ELF-1 (cell line): ENCODE data around the gene WDR87.
"Not testable (repeated sequence)": the region's sequence is repeated elsewhere in the genome, so short reads cannot be mapped to it uniquely, and the experiment has no call there.

Source experiments
- DNase-seq: peaks from one replicate; pipeline ENCODE4 v3.0.0-alpha.2; 2016; ENCODE audit warnings: low read depth, low spot score

Gene WDR87

DNA sequence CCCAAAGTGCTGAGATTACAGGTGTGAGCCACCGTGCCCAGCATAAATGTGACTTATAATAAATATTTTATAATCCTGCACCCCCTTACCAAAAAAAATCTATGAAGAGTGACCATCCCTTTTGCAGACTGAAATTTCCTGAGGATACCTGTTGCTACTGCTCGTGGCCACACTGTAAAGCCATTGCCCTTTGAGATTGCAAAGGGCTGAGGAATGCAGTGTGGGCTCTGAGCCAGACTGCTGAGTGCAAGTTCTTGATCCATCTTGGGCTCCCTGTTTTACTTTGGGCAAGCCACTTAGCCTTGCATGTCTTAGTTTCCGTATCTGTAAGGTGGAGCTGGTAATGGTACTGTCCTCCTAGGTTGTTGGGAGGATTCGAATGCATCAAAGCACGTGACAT lies 24.0 kb upstream of the WDR87 start:
- DNase-seq: no peak

DNA sequence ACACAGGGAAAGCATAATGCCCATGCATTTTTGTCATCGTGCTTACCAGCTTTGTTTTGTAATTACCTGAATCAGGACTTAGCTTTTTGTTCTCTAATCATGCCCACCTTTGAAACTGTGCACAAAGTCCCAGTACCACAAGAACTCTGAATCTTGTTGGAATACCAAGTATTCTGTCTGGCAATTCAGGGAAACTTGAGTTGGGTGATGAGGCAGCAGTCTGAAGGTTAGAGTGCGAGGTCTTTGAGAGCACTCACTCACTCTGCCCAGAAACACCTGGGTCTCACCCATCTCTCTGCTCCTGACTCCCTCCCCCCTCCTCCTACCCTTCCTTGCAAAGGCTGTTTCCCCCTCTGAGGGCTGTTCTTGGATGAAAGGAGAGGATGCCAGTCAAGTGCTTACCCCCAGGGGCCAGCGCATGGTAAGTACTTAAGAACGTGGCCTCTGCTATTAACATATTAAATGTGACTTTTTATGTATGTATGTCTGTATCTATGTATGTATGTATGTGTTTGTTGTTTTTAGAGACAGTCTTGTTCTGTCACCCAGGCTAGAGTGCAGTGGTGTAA lies 23.0 kb upstream of the WDR87 start:
- DNase-seq: no peak

DNA sequence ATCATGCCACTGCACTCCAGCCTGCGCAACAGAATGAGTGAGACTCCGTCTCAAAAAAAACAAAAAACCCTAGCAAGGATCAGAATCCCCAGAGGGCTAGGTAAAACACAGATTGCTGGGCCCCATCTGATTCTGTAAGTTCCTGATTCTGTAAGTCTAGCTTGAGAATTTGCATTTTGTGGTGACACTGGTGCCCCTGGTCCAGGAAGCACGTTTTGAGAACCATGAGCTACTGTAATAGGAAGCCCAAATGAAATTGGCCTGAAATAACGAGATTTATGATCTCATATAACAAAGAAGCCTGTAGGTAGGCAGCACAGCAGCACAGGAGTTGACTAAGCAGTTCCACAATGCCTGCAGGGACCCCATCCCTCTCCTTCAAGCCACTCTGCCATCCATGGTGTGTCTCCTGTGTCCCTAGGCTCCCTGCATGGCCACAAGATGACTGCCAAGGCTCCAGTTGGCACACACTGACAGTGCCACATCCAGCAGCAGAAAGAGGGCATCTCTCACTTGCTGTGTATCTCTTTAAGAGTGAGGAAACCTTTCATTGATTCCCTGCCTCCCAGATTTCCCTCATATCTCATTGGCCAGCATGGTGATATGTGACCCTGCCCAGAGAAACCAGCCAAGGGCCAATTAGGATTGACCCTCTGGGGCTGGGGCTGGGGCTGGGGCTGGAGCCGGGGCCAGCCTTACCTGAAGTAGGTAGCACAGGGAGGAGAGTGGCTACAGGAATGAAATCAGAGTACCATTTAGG lies 22.3 kb upstream of the WDR87 start:
- no peak for DNase-seq

DNA sequence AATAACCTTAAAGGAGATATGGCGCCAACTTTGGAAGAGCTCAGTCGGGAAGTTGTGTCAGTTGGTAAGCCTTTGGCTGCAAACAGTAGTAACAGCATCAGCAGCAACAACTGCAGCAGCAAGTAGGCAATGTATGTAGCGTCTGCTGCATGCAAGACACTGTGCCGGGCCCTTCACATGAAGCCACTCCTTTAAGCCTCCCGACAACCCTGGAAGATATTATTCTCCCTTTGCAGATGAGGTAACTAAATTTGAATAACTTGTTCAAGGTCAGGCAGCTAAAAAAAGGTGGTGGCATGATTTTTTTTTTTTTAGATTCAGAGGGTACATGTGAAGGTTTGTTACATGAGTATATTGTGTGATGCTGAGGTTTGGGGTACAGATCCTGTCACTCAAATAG lies 20.3 kb upstream of the WDR87 start:
- DNase-seq: no peak

DNA sequence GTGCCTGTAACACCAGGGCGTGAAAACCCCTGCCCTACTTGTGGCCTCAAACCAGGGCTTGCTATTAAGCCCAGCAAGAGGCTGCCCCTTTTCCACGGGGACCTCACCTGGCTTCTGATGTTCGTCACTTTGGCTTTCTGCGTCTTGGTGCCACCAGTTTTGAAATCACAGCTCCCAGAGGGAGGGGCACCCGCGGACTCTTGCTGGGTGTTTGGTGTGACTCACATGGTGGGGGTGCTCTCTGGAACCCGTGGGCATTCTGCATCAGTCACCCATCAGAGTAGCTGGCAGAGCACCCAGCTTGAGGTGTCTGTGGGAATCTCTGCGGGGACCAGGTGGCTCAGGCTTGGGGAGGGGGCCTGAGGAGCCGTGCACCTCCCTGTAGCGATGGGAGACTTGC lies 19.9 kb upstream of the WDR87 start:
- no peak for DNase-seq

DNA sequence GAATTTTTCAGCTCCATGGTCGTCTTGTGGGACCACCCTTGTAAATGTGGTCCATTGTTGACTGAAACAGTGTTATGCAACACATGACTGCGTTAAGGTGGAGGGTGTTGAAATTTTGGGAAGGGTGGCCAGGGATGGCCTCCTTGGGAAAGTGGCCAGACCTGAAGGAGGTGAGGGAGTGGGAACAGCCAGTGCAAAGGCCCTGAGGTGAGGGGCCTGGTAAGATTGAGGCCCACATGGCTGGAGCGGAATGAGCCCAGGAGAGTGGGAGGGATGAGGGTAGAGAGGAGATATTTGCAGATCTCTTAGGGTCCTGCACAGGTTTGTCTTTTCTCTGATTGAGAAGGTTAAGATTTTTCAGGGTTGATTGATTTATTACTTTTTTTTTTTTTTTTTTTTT lies 18.8 kb upstream of the WDR87 start:
- DNase-seq: no peak

DNA sequence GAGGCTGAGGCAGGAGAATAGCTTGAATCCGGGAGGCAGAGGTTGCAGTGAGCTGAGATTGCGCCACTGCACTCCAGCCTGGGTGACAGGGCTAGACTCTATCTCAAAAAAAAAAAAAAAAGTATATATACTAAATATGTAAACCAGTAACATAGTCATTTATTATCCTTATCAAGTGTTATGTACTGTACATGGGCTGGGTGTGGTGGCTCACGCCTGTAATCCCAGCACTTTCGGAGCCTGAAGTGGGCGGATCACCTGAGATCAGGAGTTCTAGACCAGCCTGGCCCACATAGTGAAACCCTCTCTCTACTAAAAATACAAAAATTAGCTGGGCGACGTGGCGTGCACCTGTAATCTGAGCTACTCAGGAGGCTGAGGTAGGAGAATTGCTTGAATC lies 18.2 kb upstream of the WDR87 start:
- DNase-seq: not testable (repeated sequence)

DNA sequence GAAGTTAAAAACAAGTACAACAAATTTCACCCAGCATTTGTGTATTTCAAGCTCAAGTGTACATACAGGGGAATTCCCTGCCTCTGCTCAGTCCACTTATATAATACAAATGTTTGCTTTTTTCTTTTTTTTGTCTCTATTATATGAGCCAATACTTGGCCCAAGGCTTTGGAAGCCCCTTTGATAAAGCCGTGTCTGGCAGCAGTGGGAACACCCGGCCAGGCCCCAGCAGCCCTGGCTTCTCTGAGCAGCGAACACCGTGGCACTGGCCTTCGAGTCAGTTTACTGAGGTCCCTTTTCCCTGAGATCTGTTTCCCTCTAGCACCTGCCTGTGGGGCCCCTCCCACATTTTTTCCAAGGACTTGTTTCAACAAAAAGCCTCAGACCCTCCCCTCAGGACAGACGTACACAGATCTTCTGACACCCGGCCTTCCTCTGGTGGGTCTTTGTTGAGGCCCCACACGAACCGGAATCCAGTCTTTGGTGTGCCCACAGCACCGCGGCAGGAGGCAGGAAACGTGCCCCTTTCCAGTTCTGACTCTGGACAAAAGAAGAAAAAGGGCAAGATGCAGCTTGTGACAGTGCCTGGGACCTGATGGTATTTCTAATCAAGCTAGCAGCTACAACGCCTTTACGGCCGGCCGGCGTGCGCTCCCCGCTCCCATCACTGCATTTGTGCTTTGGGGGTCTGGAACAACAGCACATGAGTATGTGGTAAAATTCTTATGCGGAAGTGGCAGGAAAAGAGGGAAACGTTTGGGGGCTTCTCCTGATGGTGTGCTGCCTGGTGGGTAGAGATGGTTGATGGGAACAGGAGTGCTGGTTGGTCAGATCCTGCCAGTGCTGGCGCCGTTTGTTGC lies 14.4 kb upstream of the WDR87 start:
- DNase-seq: no peak

DNA sequence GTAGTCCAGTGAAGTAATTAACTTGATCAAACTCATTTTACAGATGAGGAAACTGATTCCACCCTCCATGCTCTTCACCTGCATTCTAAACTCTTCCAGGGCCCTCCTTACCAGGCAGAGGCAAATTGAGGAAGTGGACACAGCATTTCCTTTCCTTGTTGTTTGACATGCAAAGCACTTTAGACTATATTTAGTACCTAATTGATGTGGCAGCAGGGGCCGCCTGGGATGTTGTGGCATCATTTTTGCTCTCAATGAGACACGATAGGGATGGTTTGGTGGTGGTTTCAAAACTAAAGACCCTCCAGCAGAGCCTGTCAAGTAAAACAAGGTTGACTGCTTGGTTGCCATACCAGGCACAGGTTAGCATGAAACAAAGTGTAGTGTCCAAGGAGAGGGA lies 8.5 kb upstream of the WDR87 start:
- no peak for DNase-seq

DNA sequence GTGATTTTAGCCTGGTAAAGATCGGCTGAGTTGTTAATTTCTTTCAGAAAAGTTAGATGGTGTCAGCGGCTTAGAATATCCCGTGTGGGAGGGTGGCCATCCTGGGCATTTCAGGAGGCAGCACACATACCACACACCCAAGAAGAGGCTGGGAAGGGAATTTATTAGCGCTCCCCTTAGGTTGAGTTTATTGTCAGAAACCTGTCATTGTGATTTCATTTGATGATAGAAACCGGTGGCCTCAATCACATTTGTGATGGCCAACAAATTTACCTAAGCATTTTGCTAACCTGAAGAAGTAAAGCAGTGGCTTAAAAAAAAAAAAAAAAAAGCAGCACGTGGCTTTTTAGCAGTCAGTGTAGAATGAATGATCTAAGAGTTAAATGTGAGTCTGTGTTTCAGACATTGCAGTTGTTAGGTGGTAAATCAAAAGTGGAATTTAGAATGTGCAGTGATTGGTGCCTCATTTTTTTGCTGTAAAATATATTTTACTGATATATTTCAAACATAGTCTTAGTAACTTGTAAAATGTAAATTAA lies 3.3 kb upstream of the WDR87 start:
- no peak for DNase-seq

DNA sequence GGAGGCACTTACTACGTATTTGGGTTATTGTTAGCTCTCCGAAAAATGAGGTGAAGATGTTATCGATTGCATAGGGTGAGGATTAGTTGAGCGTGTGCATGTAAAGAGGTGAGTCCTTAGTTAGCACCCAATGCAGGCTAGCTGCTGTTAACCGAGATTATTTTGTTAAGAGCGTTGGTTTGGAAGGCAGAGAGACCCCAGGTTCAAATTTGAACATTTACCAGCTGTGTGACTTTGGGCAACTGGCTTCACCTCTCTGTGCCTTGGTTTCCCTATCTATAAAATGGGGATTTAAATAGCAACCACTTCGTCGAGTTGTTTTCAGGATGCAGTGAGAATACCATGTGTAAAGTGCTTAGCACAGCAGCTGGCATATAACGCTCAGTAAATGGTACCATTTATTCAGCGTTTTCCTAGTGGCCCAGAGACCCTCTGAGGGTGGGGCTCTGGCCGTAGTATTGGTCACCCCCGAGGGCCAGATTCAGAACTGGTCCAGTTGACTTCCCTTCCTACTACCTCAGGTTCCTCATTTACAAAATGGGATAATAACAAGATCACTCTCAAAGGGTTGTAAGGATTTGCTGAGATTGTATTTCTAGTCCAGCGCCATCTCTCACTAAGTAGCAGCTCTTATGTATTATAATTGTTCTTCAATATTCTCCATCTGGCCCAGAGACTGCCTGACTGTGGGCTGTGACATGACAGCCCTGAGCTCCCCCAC lies 1.5 kb upstream of the WDR87 start:
- no peak for DNase-seq

DNA sequence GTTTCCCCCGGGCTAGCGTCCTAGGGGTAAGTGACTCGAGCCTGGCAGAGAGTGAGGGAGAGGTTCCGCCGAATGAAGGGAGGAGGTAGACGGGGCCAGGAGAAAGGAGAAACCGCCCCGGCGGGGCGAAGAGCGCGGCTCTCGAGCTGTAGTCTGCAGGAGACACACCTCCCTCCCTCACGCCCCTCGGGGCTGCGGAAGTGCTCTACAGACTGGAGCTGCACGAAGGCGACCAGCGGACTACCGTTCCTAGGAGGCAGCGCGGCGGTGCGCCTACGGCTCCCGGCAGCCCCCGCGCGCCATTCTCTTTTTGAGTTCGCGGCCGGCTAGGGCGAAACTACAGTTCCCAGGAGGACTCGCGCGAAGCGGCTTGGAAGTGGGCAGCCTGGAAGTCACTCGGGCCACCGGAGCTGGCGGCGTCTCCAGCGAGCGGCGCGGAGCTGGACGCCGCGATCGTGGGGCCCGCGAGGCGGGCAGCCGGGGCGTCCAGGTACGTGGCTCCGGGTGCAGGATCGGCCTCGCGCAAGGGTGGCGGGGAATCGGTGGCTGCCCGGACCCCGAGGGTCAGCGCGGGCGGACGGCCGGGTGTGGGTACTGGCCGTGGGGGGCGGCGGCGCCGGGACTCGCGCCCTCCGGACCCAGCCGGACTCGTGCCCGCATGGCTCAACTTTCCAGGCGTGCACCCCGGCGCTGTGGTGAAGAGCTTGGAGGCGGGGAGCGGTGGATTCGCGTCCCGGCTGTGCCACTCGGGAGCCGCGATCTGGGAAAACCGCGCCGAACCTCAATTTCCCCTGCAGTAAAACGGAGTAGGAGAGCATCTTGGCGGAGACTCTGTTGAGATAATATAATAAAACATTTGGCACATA lies 708 bp upstream of the WDR87 start, which contains the start of gene SIPA1L3:
Gene SIPA1L3 (plus strand): TSS at position 340 of the 866 bp plus-strand sequence. CDS start 174,358 bp downstream, outside the sequence.
- peak; percentile 98 for DNase-seq

DNA sequence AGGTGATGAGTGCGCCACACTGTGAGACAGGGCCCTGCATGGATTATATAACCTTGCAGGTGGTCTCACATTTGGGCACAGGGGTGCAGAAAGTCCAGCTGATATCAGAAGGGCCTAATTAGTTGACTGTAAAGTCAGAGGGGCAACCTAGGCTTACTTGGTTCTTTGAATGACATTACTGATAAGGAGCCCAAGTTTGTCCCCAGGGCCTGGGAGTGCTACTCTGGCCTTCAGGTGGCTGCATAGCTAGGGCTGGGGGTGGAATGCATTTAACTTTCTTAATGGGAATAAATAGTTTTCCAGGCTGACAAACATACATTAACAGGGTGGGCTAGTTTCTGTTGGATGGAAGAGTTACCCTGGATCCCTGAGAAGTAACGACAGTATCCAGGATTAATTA lies 3.3 kb downstream of the WDR87 start:
- peak; percentile 63 for DNase-seq

DNA sequence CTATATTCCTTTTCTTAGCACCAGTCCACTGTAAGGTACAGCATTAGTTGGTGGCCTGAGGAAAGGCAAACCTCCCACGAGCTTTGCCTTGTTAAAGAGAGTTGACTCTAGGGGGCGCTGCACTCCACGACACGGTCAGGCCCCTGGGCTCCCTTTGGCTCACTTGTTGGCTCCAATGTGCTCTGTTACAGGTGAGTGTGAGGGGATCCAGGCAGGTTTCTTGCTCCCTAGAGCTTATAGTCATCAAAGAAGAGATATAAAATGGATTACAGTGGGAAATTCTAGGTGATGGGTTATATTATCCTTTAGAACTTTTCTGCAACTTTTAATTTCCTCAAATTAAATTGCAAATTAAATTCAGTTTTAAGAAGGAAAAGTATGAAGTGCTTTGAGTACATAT lies 3.7 kb downstream of the WDR87 start:
- peak; percentile 89 for DNase-seq

DNA sequence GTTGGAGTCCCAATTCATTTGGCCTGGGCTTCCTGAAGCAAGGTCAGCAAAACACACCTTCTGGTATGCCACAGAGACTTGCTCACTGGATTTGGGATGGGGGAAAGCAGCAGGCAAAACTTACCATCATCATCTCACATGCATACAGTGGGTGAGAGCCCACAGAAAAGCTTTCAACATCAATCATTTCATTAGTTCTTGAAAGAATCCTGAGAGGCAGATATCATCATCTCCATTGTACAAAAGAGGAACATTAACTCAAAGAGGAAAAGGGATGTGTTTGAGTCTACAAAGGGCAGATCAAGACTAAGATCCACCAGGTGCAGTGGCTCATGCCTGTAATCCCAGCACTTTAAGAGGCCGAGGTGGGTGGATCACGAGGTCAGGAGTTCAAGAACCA lies 6.4 kb downstream of the WDR87 start:
- no peak for DNase-seq

DNA sequence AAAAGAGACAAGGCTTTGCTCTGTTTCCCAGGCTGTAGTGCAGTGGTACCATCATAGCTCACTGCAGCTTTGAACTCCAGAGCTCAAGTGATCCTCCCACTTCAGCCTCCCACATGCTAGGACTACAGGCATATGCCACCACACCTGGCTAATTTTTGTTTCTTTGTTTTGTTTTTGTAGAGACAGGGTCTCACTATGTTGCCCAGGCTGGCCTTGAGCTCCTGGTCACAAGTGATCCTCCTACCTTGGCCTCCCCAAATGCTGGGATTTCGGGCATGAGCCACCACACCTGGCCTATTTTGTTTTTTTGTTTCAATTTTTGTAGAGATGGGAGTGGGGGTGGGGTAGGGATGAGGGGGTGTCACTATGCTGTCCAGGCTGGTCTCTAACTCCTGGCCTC lies 6.9 kb downstream of the WDR87 start:
- DNase-seq: no peak

DNA sequence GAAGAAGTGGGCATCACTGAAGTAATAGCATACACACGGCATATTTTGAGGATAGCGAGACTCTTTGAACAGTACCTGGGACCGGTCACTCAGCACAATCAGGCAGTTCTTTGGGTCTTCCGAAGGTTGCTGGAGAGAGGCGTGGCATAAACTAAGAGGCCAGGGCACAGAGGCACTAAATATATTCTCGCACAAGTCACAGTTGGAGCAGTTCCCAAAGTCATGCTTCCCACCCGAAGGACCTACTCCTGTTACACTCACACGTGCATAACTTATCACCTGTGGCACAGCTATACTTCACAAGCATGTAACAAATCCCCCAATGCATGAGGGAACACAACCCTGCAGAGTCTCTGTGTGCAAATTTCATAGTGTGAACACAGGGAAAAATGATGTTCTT lies 10.2 kb downstream of the WDR87 start:
- no peak for DNase-seq

DNA sequence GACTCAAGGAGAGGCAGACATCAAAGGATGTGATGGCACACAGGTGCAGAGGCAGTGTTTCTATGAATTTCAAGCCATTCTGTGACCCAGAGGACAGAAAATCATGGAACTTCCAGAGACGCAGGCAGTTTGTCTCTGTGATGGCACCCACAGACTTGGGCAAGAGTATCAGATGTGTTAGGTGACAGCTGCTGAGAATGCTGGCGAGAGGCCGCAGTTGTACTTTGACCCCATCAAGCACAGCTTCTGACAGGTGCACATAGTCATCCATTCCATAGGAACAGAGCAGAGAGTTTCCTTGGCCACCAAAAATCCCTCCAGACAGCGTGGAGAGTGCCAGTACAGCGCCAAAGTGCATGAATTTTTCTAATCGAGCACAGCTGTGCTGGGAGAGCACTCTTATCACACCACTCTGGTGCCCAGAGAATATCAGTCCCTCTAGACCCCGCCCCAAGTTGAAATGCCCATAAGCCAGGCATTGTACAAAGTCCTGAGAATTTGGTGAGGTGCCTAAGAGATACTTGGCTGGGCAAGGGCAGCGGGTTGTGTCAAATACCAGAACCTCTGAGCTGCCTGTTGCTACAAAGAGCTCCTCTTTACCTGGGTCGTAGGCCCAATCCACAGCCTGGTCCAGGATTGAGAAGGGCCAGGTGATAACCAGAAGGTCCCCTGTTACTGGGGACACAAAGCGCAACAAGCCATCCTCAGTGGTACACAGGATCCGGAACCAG lies 12.4 kb downstream of the WDR87 start:
- no peak for DNase-seq

DNA sequence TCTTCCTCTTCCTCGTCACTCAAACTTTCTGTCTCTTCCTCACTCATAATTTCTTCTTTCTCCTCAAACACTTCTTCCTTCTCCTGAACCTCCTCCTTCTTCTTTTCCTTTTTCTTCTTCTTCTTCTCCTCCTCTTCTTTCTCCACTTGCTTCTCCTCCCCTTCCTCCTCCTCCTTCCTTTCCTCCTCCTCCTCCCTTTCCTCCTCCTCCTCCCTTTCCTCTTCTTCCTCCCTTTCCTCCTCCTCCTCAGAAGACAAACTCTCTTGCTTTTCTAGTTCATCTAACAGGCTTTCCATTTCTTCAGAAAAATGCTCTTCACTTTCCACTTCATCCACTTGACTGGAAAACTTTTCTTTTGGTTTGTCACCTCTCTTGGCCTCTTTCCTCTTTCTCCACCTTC lies 19.8 kb downstream of the WDR87 start:
- no peak for DNase-seq

DNA sequence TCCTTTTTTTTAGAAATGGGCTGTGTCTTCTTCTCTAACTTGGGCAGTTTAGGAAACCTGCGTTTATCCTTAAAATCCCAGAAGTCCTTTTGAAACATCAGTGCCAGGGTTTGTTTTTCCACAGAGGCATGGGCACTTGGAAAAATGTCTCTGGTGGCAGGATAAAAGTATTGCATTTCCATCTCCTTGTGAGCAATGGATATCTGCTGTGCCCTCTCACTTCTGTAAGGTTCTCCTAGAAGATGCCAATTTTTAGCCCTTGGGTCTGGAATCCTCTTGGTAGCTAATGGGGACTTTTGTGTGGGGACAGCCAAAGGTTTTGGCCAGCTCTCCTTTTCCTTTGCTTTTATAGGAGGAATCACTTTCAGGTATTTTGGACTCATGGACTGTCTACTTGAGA lies 21.0 kb downstream of the WDR87 start:
- no peak for DNase-seq
